PC-3 (cell line): ENCODE data around the gene SRGAP1. TPM values are rescaled to one million over a fixed set of nuclear protein-coding genes. Genes with fewer than 3 reads are reported as not detected.

ENCODE experiments used
- ATAC-seq: fragments of 200-7000 bp; cut with Tn5 transposase; 2 replicates; pipeline ENCODE4 v1.9.1; 2020; ENCODE audit warnings: mild to moderate bottlenecking, moderate library complexity
- BruUV-seq: library from RNA; stranded (reverse); fragments of 400-500 nt; replicated peaks from 2 replicates; lab custom pipeline; 2021; lab: Mats Ljungman, UMichigan
- CTCF ChIA-PET: fragments of 300-600 bp; sonication (Branson Sonifier 250); formaldehyde crosslinking; loops from one replicate; lab custom pipeline; 2022; ENCODE audit warnings: antibody characterized with exemption; lab: Charles Lee
- POLR2A ChIA-PET: fragments of 300-600 bp; sonication (Branson Sonifier 250); formaldehyde crosslinking; loops from one replicate; lab custom pipeline; 2022; ENCODE audit warnings: antibody characterized with exemption; ENCODE audit not compliant: unreplicated experiment; lab: Charles Lee
- DNase-seq: peaks from one replicate; pipeline ENCODE4 v3.0.0-alpha.2; 2015
- H2AFZ ChIP-seq: fragments of 300-600 bp; sonication (generic); 2 replicates; pipeline ENCODE4 v1.6.0; 2016; ENCODE audit warnings: antibody characterized with exemption, low read length
- H3F3A ChIP-seq: fragments of 300-600 bp; sonication (generic); one replicate; pipeline ENCODE4 v1.6.0; 2017; ENCODE audit warnings: antibody characterized with exemption, low read length, control low read depth, mild to moderate bottlenecking; ENCODE audit not compliant: unreplicated experiment
- H3K27ac ChIP-seq: fragments of 300-600 bp; sonication (generic); 2 replicates; pipeline ENCODE4 v1.5.1; 2016; ENCODE audit warnings: mild to moderate bottlenecking, low read length
- H3K27me3 ChIP-seq: fragments of 300-600 bp; sonication (generic); 2 replicates; pipeline ENCODE4 v1.6.1; 2016; ENCODE audit warnings: low read length, mixed read lengths
- H3K36me3 ChIP-seq: fragments of 300-600 bp; sonication (generic); 2 replicates; pipeline ENCODE4 v1.6.1; 2016; ENCODE audit warnings: low read depth, mixed run types, low read length, mixed read lengths
- H3K4me1 ChIP-seq: fragments of 300-600 bp; sonication (generic); 2 replicates; pipeline ENCODE4 v1.5.1; 2016; ENCODE audit warnings: low read length; ENCODE audit not compliant: insufficient read depth
- H3K4me2 ChIP-seq: fragments of 300-600 bp; sonication (generic); 2 replicates; pipeline ENCODE4 v1.6.0; 2016; ENCODE audit warnings: low read length
- H3K4me3 ChIP-seq: fragments of 300-600 bp; sonication (generic); 2 replicates; pipeline ENCODE4 v1.5.1; 2016; ENCODE audit warnings: mild to moderate bottlenecking, low read length, mixed read lengths
- H3K79me2 ChIP-seq: fragments of 300-600 bp; sonication (generic); 2 replicates; pipeline ENCODE4 v1.6.1; 2017; ENCODE audit warnings: low read length, mixed read lengths
- H3K9ac ChIP-seq: fragments of 300-600 bp; sonication (generic); 2 replicates; pipeline ENCODE4 v1.6.0; 2016; ENCODE audit warnings: mild to moderate bottlenecking, low read length
- H3K9me2 ChIP-seq: fragments of 300-600 bp; sonication (generic); replicated peaks from 2 replicates; pipeline ENCODE4 v1.6.1; 2016; ENCODE audit warnings: mixed run types, low read length, mixed read lengths
- H3K9me3 ChIP-seq: fragments of 300-600 bp; sonication (generic); 2 replicates; pipeline ENCODE4 v1.6.1; 2016; ENCODE audit warnings: low read length, mixed read lengths
- H4K20me1 ChIP-seq: fragments of 300-600 bp; sonication (generic); 2 replicates; pipeline ENCODE4 v1.6.1; 2016; ENCODE audit warnings: low read length, mixed read lengths
- CTCF ChIP-seq: fragments of 300-600 bp; sonication (generic); conservative IDR thresholded peaks from 2 replicates; pipeline ENCODE4 v1.5.1; 2017; ENCODE audit warnings: antibody characterized with exemption, low read depth, mild to moderate bottlenecking, low read length
- EZH2 ChIP-seq: fragments of 300-600 bp; sonication (generic); IDR thresholded peaks from one replicate; pipeline ENCODE4 v1.6.1; 2017; ENCODE audit warnings: antibody characterized with exemption, mild to moderate bottlenecking, low read length; ENCODE audit not compliant: unreplicated experiment
- EZH2phosphoT487 ChIP-seq: fragments of 300-600 bp; sonication (generic); IDR thresholded peaks from 2 replicates; pipeline ENCODE4 v1.6.1; 2018; ENCODE audit warnings: mild to moderate bottlenecking, antibody characterized with exemption, low read length, borderline replicate concordance
- intact Hi-C: fragments of 100-400 bp; cut with micrococcal nuclease; formaldehyde crosslinking; loops from 2 replicates; pipeline ENCODE4 v1.9.0; 2023
- total RNA-seq: library from RNA; depleted of rRNA; stranded (reverse); fragments of >200 nt; gene quantifications from 2 replicates; pipeline ENCODE4 v1.2.3, GENCODE V29; 2014

Gene SRGAP1
- total RNA-seq, 1 experiment from 2014 or later: 11.0 TPM

- peak; percentile 67 for TF ChIP-seq CTCF
- TF ChIP-seq EZH2: no peak
- H2AFZ ChIP-seq: no peak overlapping the region
- no peak overlapping the region for H3K9ac ChIP-seq
- H3K27ac ChIP-seq: no peak overlapping the region
- ATAC-seq (no peak; the same call in 1 of the 2 replicates), DNase-seq (peak; percentile 54)
- CTCF ChIA-PET: no interaction called here
- no peaks in the 10 kb centered on the region for H3K9me3 ChIP-seq
- no peaks in the 10 kb centered on the region for H3K27me3 ChIP-seq
- H3K36me3 ChIP-seq: peaks cover 30% of the 10 kb centered on the region
- no peak overlapping the region for H3K4me2 ChIP-seq
- H3K4me3 ChIP-seq: no peak overlapping the region
- POLR2A ChIA-PET: no interaction called here
- H3K79me2 ChIP-seq: no peaks in the 10 kb centered on the region; the same call in 1 of the 2 replicates
- BruUV-seq: no TSS peak
- intact Hi-C loops: no loop called here
- H3K4me1 ChIP-seq: peaks cover 38% of the 10 kb centered on the region
- H3F3A ChIP-seq: no peaks in the 10 kb centered on the region
- no peaks in the 10 kb centered on the region for H3K9me2 ChIP-seq
- no peaks in the 10 kb centered on the region for H4K20me1 ChIP-seq
These were observed 233.4 kb downstream of the SRGAP1 start for GRCh38 chr12:64077922-64078321.

GRCh38 chr12:64080319-64081007, 236.0 kb downstream of the SRGAP1 start:
- Histone ChIP-seq H3K9ac (peak overlapping the region; percentile 43), H3K27me3 (no peaks in the 10 kb centered on the region), H3K79me2 (no peaks in the 10 kb centered on the region; the same call in 1 of the 2 replicates), H3F3A (no peaks in the 10 kb centered on the region), H3K27ac (peak overlapping the region; percentile 87), H2AFZ (no peak overlapping the region), H3K9me3 (no peaks in the 10 kb centered on the region), H3K4me2 (peak overlapping the region; percentile 80), H4K20me1 (no peaks in the 10 kb centered on the region), H3K9me2 (no peaks in the 10 kb centered on the region), H3K36me3 (peaks cover 26% of the 10 kb centered on the region; the same call in 1 of the 2 replicates), H3K4me1 (peaks cover 56% of the 10 kb centered on the region), H3K4me3 (peak overlapping the region; percentile 43; the same call in 1 of the 2 replicates)
- BruUV-seq: TSS peak; percentile 12
- TF ChIP-seq CTCF (no peak), EZH2phosphoT487 (no peak), EZH2 (no peak)
- POLR2A ChIA-PET: no interaction called here
- ATAC-seq: peak; percentile 76
- peak; percentile 93 for DNase-seq
- CTCF ChIA-PET: no interaction called here
- intact Hi-C loops: no loop called here

- H3K36me3 ChIP-seq: peaks cover 25% of the 10 kb centered on the region; the same call in 1 of the 2 replicates
- H3K27ac ChIP-seq: peak overlapping the region; percentile 87
- H3K9me3 ChIP-seq: no peaks in the 10 kb centered on the region
- H3K4me1 ChIP-seq: peaks cover 58% of the 10 kb centered on the region
- no peaks in the 10 kb centered on the region for H4K20me1 ChIP-seq
- no TSS peak for BruUV-seq
- TF ChIP-seq EZH2: no peak
- TF ChIP-seq EZH2phosphoT487: no peak
- no peak for TF ChIP-seq CTCF
- H3K27me3 ChIP-seq: no peaks in the 10 kb centered on the region
- CTCF ChIA-PET: no interaction called here
- H3K9me2 ChIP-seq: no peaks in the 10 kb centered on the region
- intact Hi-C loops: no loop called here
- POLR2A ChIA-PET: no interaction called here
- DNase-seq (no peak), ATAC-seq (no peak)
- peak overlapping the region; percentile 80 for H3K4me2 ChIP-seq
- no peak overlapping the region for H2AFZ ChIP-seq
- H3K4me3 ChIP-seq: peak overlapping the region; percentile 43; the same call in 1 of the 2 replicates
- H3K9ac ChIP-seq: peak overlapping the region; percentile 43
- no peaks in the 10 kb centered on the region; the same call in 1 of the 2 replicates for H3K79me2 ChIP-seq
- H3F3A ChIP-seq: no peaks in the 10 kb centered on the region
These were observed 236.5 kb downstream of the SRGAP1 start for GRCh38 chr12:64081008-64081404.
